ENCODE measurements around the gene NBEAL1.
"Not testable (repeated sequence)": the region's sequence is repeated elsewhere in the genome, so short reads cannot be mapped to it uniquely, and the experiment has no call there.

The NBEAL1 gene

DNA sequence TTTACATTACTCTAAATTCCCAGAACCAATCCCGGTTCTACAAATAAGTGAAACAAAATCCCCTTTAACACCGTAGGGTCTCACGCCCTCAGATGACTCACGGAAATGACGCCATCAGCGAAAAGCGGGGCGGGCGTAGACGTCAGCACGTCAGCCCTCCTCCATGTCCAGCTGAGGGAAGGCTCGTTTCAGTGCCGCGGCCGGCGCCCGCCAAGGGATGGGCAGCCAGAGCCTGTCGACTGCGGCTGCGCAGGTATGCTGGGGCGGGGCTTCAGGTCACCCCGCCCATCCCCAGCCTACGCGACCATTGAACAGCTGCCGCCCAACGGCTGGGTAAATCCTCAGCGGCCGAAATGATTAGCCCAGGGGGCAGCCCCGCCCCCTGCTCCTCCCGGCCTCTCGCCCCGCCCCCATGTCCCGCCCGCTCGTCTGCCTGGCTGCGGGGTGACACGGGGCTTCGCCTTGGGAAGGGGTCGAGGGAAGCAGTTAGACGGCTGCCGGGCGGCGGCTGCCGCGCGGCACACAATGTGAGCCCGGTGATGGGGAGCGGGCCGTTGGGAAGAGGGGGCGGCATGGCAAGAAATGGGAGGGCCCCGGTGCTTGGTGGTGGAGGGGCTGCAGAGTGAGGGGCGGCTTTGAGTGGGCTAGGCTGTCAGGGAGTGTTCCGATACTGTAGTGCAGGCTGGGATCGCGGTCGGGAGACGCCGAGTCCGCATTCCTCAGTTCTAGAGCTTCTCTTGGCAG lies at the start of gene NBEAL1:
Gene NBEAL1 (plus strand): TSS at position 420 of the 744 bp plus-strand sequence. CDS start 1,510 bp downstream, outside the sequence.
- DNase-seq, result peak; percentile 68 to 99 (median 97)

- DNase-seq, result peak in 2 of 58 donors; percentile 1 to 3
Observed at GRCh38 chr2:202965810-202966460, 48.7 kb upstream of the NBEAL1 start.

DNA sequence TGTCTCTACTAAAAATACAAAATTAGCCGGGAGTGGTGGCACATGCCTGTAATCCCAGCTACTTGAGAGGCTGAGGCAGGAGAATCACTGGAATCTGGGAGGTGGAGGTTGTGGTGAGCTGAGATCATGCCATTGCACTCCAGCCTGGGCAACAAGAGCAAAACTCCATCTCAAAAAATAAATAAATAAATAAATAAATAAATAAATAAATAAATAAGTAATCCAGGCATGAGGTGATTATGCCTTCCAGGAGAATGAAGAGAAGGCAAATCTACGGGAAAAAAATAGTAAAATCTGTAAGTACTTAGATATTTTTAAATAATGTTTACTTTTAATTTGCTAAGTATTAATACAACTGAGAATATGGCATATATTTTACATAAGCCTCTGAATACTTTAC lies 45.3 kb upstream of the NBEAL1 start:
- DNase-seq, result not testable (repeated sequence)

GRCh38 chr2:202976809-202977208 lies 37.9 kb upstream of the NBEAL1 start:
- DNase-seq, result no peak

GRCh38 chr2:202982779-202983491 lies 31.7 kb upstream of the NBEAL1 start:
- no peak for DNase-seq

DNA sequence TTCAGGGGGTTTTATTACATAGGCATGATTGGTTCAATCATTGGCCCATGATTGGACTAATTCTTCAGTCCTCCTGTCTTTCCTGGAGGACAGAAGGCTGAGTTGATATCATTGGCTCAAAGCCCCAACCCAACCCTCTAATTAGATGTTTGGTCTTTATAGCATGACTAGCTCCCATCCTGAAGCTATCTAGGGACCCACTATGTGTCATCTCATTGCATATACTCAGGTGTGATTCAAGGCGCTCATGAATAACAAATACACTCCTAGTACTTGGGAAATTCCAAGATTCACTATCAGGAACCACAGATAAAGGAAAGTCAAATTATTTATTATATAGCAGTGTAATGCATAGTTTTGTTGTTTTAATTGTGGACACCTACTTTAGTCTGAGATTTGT lies 24.9 kb upstream of the NBEAL1 start:
- DNase-seq, result no peak

GRCh38 chr2:202990501-202990900 lies 24.2 kb upstream of the NBEAL1 start:
- DNase-seq, result no peak

DNA sequence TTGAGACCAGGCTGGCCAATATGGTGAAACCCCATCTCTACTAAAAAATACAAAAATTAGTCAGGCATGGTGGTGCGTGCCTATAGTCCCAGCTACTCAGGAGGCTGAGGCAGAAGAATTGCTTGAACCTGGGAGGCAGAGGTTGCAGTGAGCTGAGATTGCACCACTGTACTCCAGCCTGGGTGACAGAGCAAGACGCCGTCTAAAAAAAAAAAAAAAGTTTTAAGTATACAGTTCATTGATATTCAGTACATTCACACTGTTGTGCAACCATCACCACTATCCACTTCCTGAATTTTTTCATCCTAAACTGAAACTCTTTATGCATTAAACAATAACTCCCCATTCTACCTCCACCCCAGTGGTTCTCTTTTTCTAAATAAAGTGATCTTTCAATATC lies 17.6 kb upstream of the NBEAL1 start:
- not testable (repeated sequence) for DNase-seq

DNA sequence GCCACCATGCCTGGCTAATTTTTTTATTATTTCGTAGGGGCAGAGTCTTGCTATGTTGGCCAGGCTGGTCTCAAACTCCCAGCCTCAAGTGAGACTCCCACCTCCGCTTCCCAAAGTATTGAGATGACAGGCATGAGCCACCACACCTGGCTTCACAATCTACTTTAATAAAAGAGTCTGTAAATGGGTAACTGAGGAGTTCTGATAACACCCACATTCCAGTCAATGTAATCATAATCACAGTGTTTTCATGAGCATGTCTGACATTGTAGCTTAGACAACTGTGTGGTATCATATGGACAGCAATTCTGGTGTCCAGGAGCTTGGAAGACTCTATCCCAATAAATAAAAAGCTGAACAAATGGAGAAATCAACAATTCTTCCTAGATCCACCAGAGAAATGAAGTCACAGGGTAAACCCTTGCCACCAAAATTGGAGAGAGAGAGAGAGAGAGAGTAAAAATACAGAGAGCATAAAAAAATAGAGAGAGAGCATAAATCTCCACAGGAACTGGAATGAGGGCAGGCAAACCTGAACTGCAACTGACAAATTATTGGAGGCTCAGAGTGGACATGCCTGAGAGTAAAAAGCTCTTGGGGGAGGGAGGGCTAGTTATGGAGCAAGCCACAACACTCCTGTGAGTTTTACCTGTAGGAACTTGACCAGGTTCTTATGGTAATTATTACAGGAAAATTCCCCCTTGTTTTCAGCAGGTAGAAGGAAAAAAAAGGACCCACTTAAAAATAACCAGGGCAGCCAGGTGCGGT lies 12.4 kb upstream of the NBEAL1 start:
- no peak for DNase-seq

GRCh38 chr2:203003716-203004115 lies 11.0 kb upstream of the NBEAL1 start:
- no peak for DNase-seq

DNA sequence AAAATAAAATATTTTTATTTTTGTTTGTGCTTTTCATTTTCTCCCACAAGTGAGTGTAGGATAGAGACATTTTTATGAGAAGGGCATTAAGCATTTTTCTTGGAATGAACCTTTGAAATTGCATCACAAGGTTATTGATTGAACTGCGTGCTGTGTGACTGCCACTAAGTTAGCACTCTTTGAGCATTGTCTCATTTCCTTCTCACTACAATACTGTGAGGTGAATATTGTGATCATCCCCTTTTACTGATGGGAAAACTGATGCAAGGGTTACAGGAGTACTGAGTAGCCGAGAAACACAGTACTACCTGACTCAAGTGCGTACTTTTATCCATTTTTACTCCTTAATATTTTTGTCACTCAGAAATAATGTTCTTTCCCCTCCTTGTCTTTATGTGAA lies 2.0 kb downstream of the NBEAL1 start:
- DNase-seq, result peak in 1 of 58 donors; percentile 0

DNA sequence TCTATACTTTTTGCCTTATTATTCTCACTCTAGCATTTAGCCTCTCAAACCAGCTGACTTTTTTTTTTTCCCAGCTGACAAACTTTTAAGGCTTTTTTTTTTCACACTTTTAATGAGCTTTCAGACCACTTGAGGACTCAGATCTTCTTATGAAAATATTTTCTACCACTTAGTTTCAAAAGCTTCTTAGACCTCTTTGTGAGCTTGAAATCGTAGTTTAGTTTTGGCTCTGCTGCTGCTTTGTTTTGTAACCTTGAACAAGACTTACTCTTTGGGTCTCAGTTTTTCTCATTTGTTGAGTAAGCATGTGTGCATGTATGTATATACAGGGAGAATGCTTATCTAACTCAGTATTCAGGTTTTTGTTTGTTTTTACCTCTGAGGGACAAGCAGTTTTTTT lies 3.5 kb downstream of the NBEAL1 start:
- DNase-seq, result no peak

- DNase-seq, result no peak
Observed at GRCh38 chr2:203019142-203019541, 4.5 kb downstream of the NBEAL1 start.

DNA sequence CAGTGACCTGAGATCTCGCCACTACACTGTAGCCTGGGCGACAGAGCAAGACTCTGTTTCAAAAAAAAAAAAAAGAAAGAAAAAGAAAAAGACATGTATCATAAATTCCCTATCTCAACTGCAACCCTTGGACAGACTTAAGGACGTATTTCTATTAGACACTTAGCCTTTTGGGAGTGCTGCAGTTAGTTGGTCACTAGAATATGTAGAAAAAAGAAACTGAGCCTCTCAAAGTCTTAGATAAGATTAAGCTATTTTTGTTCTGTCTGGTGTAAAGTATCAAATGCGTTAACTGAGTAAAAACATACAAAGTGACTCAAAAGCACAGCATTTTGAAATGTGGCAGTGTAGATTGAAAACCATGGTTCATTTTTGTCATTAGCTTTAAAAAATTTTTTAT lies 7.3 kb downstream of the NBEAL1 start:
- no peak for DNase-seq

- DNase-seq, result no peak
Observed at GRCh38 chr2:203022751-203023150, 8.1 kb downstream of the NBEAL1 start.

DNA sequence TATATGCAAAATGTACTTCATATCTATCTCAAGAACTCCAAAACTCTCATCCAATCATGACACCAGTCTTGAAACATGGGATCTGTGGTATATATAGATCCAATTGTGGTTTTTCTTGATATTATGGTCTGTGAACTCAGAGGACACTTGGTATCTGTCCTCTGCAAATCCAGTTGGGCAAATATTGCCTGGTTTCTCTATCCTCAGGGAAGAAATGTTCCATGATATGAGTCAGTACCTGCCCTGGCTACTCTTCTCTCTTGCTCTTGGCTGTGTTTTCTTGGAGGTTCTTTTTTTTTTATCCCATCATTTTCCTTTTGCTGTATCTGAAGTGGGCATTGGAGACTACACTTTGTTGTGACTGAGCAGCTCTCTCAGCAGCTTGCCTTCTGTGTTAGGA lies 10.9 kb downstream of the NBEAL1 start:
- no peak for DNase-seq

- DNase-seq, result no peak
Observed at GRCh38 chr2:203030545-203030944, 15.9 kb downstream of the NBEAL1 start.

DNA sequence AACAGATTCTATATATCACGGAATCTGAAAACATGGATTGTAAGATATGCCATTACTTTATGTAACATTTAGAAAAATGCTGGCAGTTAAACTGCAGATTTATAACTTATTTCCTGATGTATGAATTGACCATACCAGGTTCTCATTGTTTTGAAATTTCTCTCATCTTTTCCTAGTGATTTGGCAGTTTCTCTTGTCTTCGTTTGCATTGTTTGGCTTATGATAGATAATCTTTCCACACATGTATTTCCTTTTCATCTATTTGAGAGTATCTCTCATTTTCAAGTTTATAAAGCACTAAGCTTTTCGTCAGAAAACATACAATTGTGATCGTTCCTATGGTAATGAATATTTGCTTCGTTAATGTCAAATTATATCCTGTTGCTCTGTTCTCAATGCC lies 16.3 kb downstream of the NBEAL1 start:
- DNase-seq, result no peak

GRCh38 chr2:203033395-203033794 lies 18.7 kb downstream of the NBEAL1 start:
- DNase-seq, result no peak

DNA sequence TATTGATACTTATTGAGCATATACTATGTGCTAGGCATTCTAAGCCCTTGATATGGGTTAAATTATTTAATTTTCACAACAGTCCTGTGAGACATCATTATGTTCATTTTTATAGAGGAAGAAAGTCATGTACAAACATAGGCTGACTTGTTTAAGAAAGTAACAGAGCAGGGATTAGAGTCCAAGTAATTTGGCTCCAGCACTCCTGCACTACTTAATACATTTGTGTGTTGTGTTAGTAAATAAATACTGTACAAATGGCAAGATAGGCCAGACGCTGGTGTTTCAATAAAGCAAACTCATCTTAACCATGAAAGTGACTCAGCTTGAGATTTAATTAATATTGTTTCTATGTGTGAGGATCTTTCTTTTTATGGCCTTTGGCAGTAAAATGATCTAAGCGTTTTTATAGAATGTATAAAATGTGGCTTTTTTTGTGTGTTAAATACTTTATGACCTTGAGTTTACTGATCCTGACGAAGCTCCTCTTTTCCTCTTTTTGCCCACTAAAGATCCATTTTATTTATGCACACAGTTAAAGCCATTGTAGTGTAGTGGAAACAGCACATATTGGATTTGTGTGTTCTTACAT lies 21.3 kb downstream of the NBEAL1 start:
- no peak for DNase-seq

DNA sequence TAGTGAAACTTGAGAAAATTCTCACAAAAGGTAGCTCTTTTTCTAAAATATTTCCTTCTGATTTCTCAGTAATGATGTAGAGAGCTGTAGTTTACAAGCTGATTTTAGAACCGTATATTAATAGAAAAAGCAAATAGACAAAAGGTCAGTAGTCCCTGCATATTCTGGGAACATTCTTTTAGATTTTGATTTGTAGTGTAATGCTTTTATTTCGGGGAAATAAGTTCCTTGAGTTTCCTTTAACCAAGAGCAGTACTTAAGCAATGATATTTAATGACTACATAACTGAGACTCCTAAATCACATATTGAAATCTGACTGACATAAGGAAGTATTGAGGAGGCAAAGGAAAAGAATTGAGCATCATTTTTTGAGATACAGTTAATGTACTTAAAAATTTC lies 22.4 kb downstream of the NBEAL1 start:
- no peak for DNase-seq

Data from anterior cingulate cortex (tissue), 58 donors.